Right lobe of liver (tissue), 6 donors: Measurements from ENCODE around the gene PCK2. TPM values are rescaled to one million over a fixed set of nuclear protein-coding genes. Genes with fewer than 3 reads are reported as not detected.

Experiments
- ATAC-seq, 4 donors: fragments of 200-7000 bp; cut with Tn5 transposase; one replicate each; pipeline ENCODE4 v1.9.1; 2020; ENCODE audit warnings: mild to moderate bottlenecking in 4 of 4, moderate library complexity in 4 of 4
- DNase-seq, 3 donors: peaks; one replicate each; pipeline ENCODE4 v3.0.0-alpha.2; 2020
- H3K27ac ChIP-seq, 3 donors: fragments of 200-600 bp; one replicate each; pipeline ENCODE4 v1.8.0; 2022
- H3K27me3 ChIP-seq, 2 donors: fragments of 200-600 bp; one replicate each; pipeline ENCODE4 v1.8.0; 2022
- H3K36me3 ChIP-seq, 4 donors: fragments of 200-600 bp; sonication (generic) in 1 of 4; one replicate each; pipeline versions ENCODE4 v1.5.1 to v1.8.0; 2017 to 2022; ENCODE audit warnings: control low read depth in 1 of 4
- H3K4me1 ChIP-seq, 4 donors: fragments of 200-600 bp; sonication (generic) in 1 of 4; one replicate each; pipeline versions ENCODE4 v1.5.1 to v1.8.0; 2017 to 2022; ENCODE audit warnings: control low read depth in 1 of 4
- H3K4me3 ChIP-seq, 3 donors: fragments of 200-600 bp; one replicate each; pipeline ENCODE4 v1.8.0; 2022
- H3K9me3 ChIP-seq, 4 donors: fragments of 200-600 bp; sonication (generic) in 1 of 4; one replicate each; pipeline versions ENCODE4 v1.5.1 to v1.8.0; 2017 to 2022; ENCODE audit warnings: control low read depth in 1 of 4
- POLR2A ChIP-seq: fragments of 450-650 bp; IDR thresholded peaks from one replicate; pipeline ENCODE4 v1.6.1; 2017; ENCODE audit warnings: antibody characterized with exemption, mild to moderate bottlenecking
- WGBS: methylation state at CpG from one replicate; pipeline ENCODE4 v1.1.6; 2018; ENCODE audit warnings: low coverage, low lambda C conversion rate; ENCODE audit not compliant: insufficient coverage; ENCODE audit errors: missing lambda C conversion rate; 5-methylcytosine and 5-hydroxymethylcytosine counted together
- intact Hi-C, 2 donors: fragments of 100-400 bp; cut with DNase I; formaldehyde crosslinking; loops; one replicate each; pipeline versions ENCODE4 v1.11.2 to v1.14.1; 2022
- total RNA-seq, 6 experiments: library from RNA; depleted of rRNA in 2 of 6; stranded (reverse); fragments of >200 nt in 2 of 6; fragmentation: NEBNext Ultra II Directional in 3 of 6; extraction: Animal tissue kit (Norgen Biotek cat#: 25700) in 3 of 6; gene quantifications; one replicate each; pipeline versions ENCODE4 v1.1.0 to v1.2.4, GENCODE V29; 2016 to 2023
- TF ChIP-seq, protein P1 (sequence below), 4 donors: fragments of 200-600 bp in 3 of 4; fragments of 450-650 bp in 1 of 4; IDR thresholded peaks; one replicate each; pipeline versions ENCODE4 v1.5.1 to v1.8.0; 2016 to 2022; ENCODE audit warnings: antibody characterized with exemption in 4 of 4, mild to moderate bottlenecking in 2 of 4
- donor health status: DM: no; HTN: yes; CAD: no.
- donor health status: DM: no; HTN: no; CAD: no.
- donor health status: DM: no; HTN: no; CAD: no.
- donor health status: DM: no; HTN: yes; CAD: no.
- donor health status: DM: no; HTN: yes; CAD: no.

Gene PCK2
- total RNA-seq, 6 experiments from 2014 or later: 124 to 615 (median 240) TPM

DNA sequence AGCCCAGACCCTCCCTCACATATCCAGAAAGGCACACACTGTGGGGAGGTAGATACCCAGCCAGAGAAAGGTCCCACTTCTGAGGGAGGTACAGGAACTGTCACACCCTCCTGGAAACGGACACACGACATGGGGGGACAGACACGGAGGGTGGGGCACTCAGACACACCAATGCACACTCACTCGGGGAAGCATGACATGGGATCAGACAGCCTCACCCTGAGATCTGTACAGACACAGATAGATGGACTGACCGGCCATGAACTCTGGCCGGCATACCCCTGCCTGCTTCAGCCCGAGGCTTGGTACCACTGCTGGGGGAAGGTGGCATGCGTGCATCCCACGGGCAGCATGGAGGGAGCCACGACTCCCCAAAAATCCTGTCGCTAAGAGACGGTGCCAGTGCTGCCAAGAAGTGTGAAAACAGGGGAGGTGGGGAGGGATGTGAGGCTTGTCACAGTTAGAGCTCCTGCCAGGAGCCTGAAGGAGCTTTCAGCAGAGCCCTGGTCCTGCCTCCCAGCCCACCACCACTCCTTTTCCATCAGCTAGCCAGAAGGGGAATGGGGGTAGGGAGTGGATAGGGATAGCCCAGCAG, 22.2 kb upstream of the PCK2 start:
- DNase-seq (no peak), ATAC-seq (no peak)
- Histone ChIP-seq H3K27ac (no peak overlapping the region), H3K27me3 (no peaks in the 10 kb centered on the region), H3K4me3 (no peak overlapping the region), H3K36me3 (no peaks in the 10 kb centered on the region), H3K4me1 (peaks cover 0 to 52% (median 22%) of the 10 kb centered on the region in 4 donors), H3K9me3 (no peaks in the 10 kb centered on the region)
- intact Hi-C loops: no loop called here
- TF ChIP-seq POLR2A: no peak
- TF ChIP-seq, protein P1, sequence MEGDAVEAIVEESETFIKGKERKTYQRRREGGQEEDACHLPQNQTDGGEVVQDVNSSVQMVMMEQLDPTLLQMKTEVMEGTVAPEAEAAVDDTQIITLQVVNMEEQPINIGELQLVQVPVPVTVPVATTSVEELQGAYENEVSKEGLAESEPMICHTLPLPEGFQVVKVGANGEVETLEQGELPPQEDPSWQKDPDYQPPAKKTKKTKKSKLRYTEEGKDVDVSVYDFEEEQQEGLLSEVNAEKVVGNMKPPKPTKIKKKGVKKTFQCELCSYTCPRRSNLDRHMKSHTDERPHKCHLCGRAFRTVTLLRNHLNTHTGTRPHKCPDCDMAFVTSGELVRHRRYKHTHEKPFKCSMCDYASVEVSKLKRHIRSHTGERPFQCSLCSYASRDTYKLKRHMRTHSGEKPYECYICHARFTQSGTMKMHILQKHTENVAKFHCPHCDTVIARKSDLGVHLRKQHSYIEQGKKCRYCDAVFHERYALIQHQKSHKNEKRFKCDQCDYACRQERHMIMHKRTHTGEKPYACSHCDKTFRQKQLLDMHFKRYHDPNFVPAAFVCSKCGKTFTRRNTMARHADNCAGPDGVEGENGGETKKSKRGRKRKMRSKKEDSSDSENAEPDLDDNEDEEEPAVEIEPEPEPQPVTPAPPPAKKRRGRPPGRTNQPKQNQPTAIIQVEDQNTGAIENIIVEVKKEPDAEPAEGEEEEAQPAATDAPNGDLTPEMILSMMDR (IDR thresholded peaks at IDR 0.05): no peak
- 31% methylated on average over 5 of the region's 12 CpGs for WGBS

DNA sequence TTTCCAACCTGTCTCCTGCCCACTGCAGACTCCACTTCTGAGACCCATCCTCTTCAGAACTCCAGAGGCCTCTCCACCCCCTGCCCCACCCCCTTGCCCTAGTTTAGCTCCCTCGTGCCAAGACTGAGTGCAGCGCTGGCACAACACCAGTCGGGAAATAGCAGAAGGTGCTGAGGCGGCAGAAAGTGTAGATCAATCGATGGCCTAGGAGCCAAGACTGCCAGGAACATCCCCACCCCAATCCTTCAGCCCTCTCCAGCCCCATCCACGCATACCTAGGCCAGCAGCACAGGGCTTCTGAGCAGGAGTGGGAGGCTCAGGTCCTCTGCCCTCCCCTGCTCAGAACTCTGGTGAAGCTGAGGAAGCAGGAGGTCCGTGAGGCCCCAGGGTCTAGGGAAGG, 21.7 kb upstream of the PCK2 start:
- 15% methylated on average over 6 of the region's 7 CpGs for WGBS
- peak in 3 of 4 donors; percentile 8 to 48 (median 16) for ATAC-seq
- H3K36me3 ChIP-seq: no peaks in the 10 kb centered on the region
- H3K27me3 ChIP-seq: no peaks in the 10 kb centered on the region
- no peak overlapping the region for H3K4me3 ChIP-seq
- peaks cover 0 to 49% (median 21%) of the 10 kb centered on the region in 4 donors for H3K4me1 ChIP-seq
- TF ChIP-seq, protein P1 (IDR thresholded peaks at IDR 0.05): no peak
- no peak for TF ChIP-seq POLR2A
- DNase-seq: peak in 2 of 3 donors; percentile 77 to 87
- H3K27ac ChIP-seq: no peak overlapping the region
- intact Hi-C loops: no loop called here
- no peaks in the 10 kb centered on the region for H3K9me3 ChIP-seq

DNA sequence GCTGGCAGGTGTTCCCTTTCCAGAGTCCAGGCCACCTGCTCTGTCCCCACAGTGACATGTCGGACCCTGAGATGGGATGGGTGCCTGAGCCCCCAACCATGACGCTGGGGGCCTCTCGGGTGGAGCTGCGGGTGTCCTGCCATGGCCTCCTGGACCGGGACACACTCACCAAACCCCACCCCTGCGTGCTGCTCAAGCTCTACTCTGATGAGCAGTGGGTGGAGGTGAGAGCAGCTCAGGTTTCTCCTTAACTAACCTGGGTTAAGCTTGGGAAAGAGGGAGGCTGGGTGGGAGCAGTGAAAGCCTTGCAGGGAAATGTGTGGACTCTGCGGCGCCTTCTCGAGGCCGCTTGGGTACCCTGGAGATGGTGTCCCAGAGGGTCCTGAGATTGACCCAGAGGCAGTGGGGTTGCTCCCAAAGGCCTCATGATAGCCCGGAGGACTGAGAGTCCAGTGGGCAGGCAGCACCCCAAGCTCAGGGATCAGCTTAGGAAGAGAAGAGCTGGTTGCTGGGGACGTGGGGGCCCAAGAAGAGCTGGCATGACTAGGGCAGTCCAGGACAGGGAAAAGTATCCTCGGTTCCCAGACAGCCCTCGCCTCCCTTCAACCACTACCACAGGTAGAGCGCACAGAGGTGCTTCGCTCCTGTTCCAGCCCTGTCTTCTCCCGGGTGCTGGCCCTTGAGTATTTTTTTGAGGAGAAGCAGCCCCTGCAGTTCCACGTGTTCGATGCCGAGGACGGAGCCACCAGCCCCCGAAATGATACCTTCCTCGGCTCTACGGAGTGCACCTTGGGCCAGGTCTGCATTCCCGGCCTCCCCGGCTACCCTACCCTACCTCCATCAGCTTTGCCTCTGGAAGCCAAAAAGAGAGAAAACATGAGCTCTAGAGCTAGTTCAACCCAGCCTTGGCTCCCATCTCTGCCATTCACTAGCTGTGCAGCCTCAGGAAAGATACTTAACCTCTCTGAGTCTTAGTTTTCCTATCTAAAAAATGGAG, 20.9 kb upstream of the PCK2 start:
- H3K27ac ChIP-seq: no peak overlapping the region
- no peaks in the 10 kb centered on the region for H3K36me3 ChIP-seq
- TF ChIP-seq, protein P1 (IDR thresholded peaks at IDR 0.05): no peak
- TF ChIP-seq POLR2A: no peak
- H3K4me3 ChIP-seq: no peak overlapping the region
- no peaks in the 10 kb centered on the region for H3K27me3 ChIP-seq
- ATAC-seq: no peak
- H3K4me1 ChIP-seq: peaks cover 0 to 42% (median 18%) of the 10 kb centered on the region in 4 donors
- DNase-seq: peak in 1 of 3 donors; percentile 44
- no peaks in the 10 kb centered on the region for H3K9me3 ChIP-seq
- intact Hi-C loops: no loop called here
- 82% methylated on average over 13 of the region's 26 CpGs for WGBS

DNA sequence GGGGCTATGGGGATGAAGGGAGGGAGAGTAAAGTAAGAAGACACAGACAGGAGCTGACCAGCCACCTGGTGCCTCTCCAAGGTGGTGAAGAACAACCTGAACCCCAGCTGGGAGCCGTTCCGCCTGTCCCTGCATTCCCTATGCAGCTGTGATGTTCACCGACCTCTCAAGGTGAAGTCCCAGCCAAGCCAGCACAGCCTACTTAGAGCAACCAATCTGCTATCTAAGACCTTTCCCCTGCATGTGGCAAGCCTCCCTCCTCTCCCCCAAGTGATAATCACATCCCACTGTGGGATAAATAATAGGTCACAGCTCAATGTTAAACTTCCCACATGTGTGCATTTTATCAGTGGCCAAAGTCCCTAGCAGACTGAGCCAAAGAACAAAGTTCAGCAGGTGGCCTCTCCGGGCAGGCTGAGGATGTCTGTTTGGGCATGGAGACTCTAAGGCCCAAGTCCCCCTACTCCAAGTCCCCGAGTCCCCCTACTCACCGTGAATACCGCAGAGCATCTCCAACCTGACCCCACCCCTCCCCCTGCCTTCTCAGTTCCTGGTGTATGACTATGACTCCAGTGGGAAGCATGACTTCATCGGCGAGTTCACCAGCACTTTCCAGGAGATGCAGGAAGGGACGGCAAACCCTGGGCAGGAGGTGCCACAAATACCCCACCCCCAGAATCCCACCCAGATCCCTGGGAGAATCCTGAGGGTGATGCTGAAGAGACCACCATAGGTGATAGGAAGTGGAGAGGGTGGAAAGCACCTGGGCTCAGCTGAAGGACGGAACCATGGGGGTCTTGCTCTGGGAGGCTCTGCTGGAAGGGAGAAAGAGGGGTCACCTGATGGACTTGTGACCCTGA, 19.3 kb upstream of the PCK2 start:
- peak overlapping the region in 2 of 3 donors; percentile 50 to 66 for H3K27ac ChIP-seq

More for the DNA sequence above, 19.3 kb upstream of the PCK2 start:
- intact Hi-C loops: no loop called here
- ATAC-seq (peak; percentile 85 to 89 (median 87)), DNase-seq (peak; percentile 50 to 89 (median 82))
- 43% methylated on average over 7 of the region's 11 CpGs for WGBS
- Histone ChIP-seq H3K9me3 (no peaks in the 10 kb centered on the region), H3K4me3 (no peak overlapping the region), H3K27me3 (no peaks in the 10 kb centered on the region), H3K4me1 (peaks cover 0 to 36% (median 18%) of the 10 kb centered on the region in 4 donors), H3K36me3 (no peaks in the 10 kb centered on the region)
- TF ChIP-seq, protein P1 (IDR thresholded peaks at IDR 0.05): no peak
- TF ChIP-seq POLR2A: no peak
